Measurements from ENCODE around the gene BANK1.

Gene BANK1

GRCh38 chr4:101931619-101932018, 141.1 kb downstream of the BANK1 start:
- Histone ChIP-seq H3K4me3 (ENCODE audit: low read depth, low read length) (no peak overlapping the region), H3K27ac (ENCODE audit: extremely low read depth, low read depth, low read length) (no peak overlapping the region), H3K36me3 (ENCODE audit: control insufficient read depth in 2 of 2, insufficient read depth in 1 of 2, low read length in 2 of 2) (no peaks in the 10 kb centered on the region), H3K4me1 (ENCODE audit: control insufficient read depth, insufficient read depth, low read length) (no peaks in the 10 kb centered on the region), H3K9me3 (ENCODE audit: control insufficient read depth, insufficient read depth, low read depth, low read length) (no peaks in the 10 kb centered on the region)
- TF ChIP-seq ZSCAN30 (tag by site-specific recombination; IDR thresholded peaks at IDR 0.05) = no peak
- TF ChIP-seq ZNF10 (tag by site-specific recombination; IDR thresholded peaks at IDR 0.05) = no peak
- no peak for TF ChIP-seq YY1 (tag by site-specific recombination; IDR thresholded peaks at IDR 0.05)
- no peak for TF ChIP-seq ZNF146 (tag by site-specific recombination; IDR thresholded peaks at IDR 0.05)
- TF ChIP-seq GLI4 (tag by site-specific recombination; IDR thresholded peaks at IDR 0.05) = no peak
- TF ChIP-seq, protein P1, sequence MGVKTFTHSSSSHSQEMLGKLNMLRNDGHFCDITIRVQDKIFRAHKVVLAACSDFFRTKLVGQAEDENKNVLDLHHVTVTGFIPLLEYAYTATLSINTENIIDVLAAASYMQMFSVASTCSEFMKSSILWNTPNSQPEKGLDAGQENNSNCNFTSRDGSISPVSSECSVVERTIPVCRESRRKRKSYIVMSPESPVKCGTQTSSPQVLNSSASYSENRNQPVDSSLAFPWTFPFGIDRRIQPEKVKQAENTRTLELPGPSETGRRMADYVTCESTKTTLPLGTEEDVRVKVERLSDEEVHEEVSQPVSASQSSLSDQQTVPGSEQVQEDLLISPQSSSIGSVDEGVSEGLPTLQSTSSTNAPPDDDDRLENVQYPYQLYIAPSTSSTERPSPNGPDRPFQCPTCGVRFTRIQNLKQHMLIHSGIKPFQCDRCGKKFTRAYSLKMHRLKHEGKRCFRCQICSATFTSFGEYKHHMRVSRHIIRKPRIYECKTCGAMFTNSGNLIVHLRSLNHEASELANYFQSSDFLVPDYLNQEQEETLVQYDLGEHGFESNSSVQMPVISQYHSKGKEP (tag by site-specific recombination; IDR thresholded peaks at IDR 0.05) = no peak
- no peak for TF ChIP-seq ZNF311 (tag by site-specific recombination; IDR thresholded peaks at IDR 0.05; ENCODE audit: borderline replicate concordance)
- no peak for TF ChIP-seq ZNF433 (tag by site-specific recombination; IDR thresholded peaks at IDR 0.05; ENCODE audit: low read depth)
- TF ChIP-seq ZNF704 (tag by site-specific recombination; IDR thresholded peaks at IDR 0.05) = no peak
- no peak for TF ChIP-seq ZNF214 (tag by site-specific recombination; IDR thresholded peaks at IDR 0.05; ENCODE audit: borderline replicate concordance)
- TF ChIP-seq OSR2 (tag by site-specific recombination; IDR thresholded peaks at IDR 0.05) = no peak
- TF ChIP-seq ZNF16 (tag by site-specific recombination; IDR thresholded peaks at IDR 0.05; ENCODE audit: low read depth) = no peak
- no peak for TF ChIP-seq ZNF2 (tag by site-specific recombination; IDR thresholded peaks at IDR 0.05)
- TF ChIP-seq ZNF707 (tag by site-specific recombination; IDR thresholded peaks at IDR 0.05) = no peak
- no peak for TF ChIP-seq ZSCAN16 (tag by site-specific recombination; IDR thresholded peaks at IDR 0.05)
- TF ChIP-seq ZNF23 (tag by site-specific recombination; IDR thresholded peaks at IDR 0.05; ENCODE audit: borderline replicate concordance) = no peak
- TF ChIP-seq KLF1 (tag by site-specific recombination; IDR thresholded peaks at IDR 0.05) = no peak
- TF ChIP-seq KLF16 (tag by site-specific recombination; IDR thresholded peaks at IDR 0.05) = no peak
- POLR2A ChIA-PET = no interaction called here
- CTCF ChIA-PET = no interaction called here

- POLR2A ChIA-PET = no interaction called here
- CTCF ChIA-PET = no interaction called here
Measured at GRCh38 chr4:101933855-101934254, 143.3 kb downstream of the BANK1 start.

DNA sequence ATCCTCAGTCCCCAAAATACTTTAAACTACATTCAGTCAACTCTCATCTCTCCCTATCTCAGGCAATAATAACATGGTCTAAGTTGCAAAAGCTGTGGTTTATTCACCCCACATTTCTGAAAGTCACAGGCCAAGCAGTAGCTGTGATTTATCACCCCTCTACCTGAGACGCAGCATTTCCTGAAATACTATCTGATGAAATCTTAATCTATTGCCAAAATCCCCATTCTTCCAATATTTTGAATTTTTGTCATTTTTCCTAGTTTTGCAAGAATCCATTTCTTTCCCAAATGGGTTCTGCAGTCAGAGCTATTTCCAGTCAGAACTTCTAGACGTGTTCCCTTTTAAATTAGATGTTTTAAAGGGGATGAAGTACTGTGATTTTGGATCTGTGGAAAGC, 148.3 kb downstream of the BANK1 start:
- Histone ChIP-seq H3K27ac (ENCODE audit: extremely low read depth, low read depth, low read length) (no peak overlapping the region), H3K4me1 (ENCODE audit: control insufficient read depth, insufficient read depth, low read length) (no peaks in the 10 kb centered on the region), H3K9me3 (ENCODE audit: control insufficient read depth, insufficient read depth, low read depth, low read length) (no peaks in the 10 kb centered on the region), H3K4me3 (ENCODE audit: low read depth, low read length) (no peak overlapping the region), H3K36me3 (ENCODE audit: control insufficient read depth in 2 of 2, insufficient read depth in 1 of 2, low read length in 2 of 2) (no peaks in the 10 kb centered on the region)
- POLR2A ChIA-PET = no interaction called here
- CTCF ChIA-PET = no interaction called here
- TF ChIP-seq ZNF658 (tag by site-specific recombination; IDR thresholded peaks at IDR 0.05) (no peak), ZNF23 (tag by site-specific recombination; IDR thresholded peaks at IDR 0.05; ENCODE audit: borderline replicate concordance) (no peak), PRDM6 (tag by site-specific recombination; IDR thresholded peaks at IDR 0.05) (no peak), ZNF670 (tag by site-specific recombination; IDR thresholded peaks at IDR 0.05; ENCODE audit: low read depth) (no peak), ATF2 (tag by site-specific recombination; IDR thresholded peaks at IDR 0.05; ENCODE audit: low read depth) (no peak), REPIN1 (tag by site-specific recombination; IDR thresholded peaks at IDR 0.05; ENCODE audit: low read depth) (no peak), ZNF830 (tag by site-specific recombination; IDR thresholded peaks at IDR 0.05; ENCODE audit: low read depth) (no peak)

More at GRCh38 chr4:101933855-101934254, 143.3 kb downstream of the BANK1 start:
- Histone ChIP-seq H3K27ac (ENCODE audit: extremely low read depth, low read depth, low read length) (no peak overlapping the region), H3K9me3 (ENCODE audit: control insufficient read depth, insufficient read depth, low read depth, low read length) (no peaks in the 10 kb centered on the region), H3K4me1 (ENCODE audit: control insufficient read depth, insufficient read depth, low read length) (no peaks in the 10 kb centered on the region), H3K4me3 (ENCODE audit: low read depth, low read length) (no peak overlapping the region), H3K36me3 (ENCODE audit: control insufficient read depth in 2 of 2, insufficient read depth in 1 of 2, low read length in 2 of 2) (no peaks in the 10 kb centered on the region)
- TF ChIP-seq MEIS1 (CRISPR knock-in tag; IDR thresholded peaks at IDR 0.05; ENCODE audit: borderline replicate concordance) = no peak
- TF ChIP-seq SETDB1 (IDR thresholded peaks at IDR 0.05; ENCODE audit: insufficient read length, low read length) = no peak
- no peak for TF ChIP-seq KLF9 (tag by site-specific recombination; IDR thresholded peaks at IDR 0.05; ENCODE audit: low read depth)
- TF ChIP-seq ZNF600 (tag by site-specific recombination; IDR thresholded peaks at IDR 0.05) = no peak

All from HEK293 (cell line).